GM18873 (cell line): Measurements from ENCODE around the gene SLC7A14.

ENCODE experiments used
- ATAC-seq: cut with Tn5 transposase; IDR thresholded peaks from one replicate; pipeline ENCODE4 v1.9.1; 2021; ENCODE audit warnings: mild to moderate bottlenecking, moderate library complexity, moderate number of reproducible peaks; ENCODE audit not compliant: unreplicated experiment, low FRiP score

Gene SLC7A14

GRCh38 chr3:170585937-170586310, at the start of gene SLC7A14:
TSS of gene SLC7A14 (minus strand) at chr3:170586075. CDS start at chr3:170526936, 59,139 bp downstream.
- no peak for ATAC-seq

- no peak for ATAC-seq
Measured at GRCh38 chr3:170635385-170635735, 49.5 kb upstream of the SLC7A14 start.

DNA sequence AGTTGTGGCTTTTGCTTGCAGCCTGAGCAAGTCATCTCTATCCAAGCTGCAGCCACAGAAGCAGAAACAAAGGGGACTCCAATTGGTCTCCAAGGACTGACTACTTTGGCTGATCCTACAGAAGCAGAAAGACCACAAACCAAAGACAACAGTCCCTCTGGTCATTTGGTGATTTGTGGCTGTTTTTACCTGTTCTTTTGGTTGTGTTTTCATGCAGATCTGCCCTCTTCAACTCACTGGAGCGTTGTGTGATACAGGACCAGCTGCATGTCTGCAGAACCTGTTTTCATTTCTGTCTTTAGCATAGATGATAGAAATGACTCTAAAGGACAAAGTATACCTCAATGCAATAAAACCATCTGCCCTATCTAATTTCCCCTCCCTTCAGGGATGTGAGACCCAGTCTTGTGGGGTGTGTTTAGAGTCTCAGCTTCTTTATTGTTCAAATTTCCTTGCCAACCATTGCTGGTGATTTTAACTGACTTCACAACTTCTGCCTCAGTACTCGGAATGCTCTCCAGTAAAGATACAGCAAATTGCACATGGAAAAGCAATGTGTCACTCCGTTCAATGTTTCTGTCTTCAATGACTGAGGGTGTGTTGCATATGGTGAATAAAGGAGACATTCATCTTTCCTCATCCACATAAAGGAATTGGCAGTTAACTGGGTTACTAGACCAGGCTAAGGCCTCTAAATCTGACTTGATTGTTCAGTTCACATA, 48.9 kb upstream of the SLC7A14 start:
- ATAC-seq = peak; percentile 67

DNA sequence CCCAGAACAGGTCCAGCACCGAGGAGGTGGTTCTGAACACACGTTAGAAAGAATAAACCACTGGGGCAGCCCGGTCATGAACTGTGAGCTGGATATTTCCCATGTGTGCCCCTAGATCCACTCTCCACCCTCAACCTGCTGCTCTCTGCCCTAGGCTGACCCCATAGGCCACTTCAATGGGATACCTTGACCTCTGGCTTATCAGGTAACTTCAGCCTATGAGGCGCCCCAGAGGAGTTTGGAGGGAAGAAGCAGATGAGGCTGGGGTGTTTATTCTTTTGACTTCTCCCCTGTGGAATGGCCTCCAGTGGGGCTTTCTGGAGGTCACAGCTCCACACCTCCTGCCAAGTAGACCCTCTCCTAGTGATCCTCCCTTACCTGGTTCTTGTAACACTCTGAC, 47.7 kb upstream of the SLC7A14 start:
- ATAC-seq = no peak

- ATAC-seq = peak; percentile 84
Measured at GRCh38 chr3:170632780-170633179, 46.9 kb upstream of the SLC7A14 start.

GRCh38 chr3:170631755-170632488, 46.0 kb upstream of the SLC7A14 start:
- ATAC-seq = no peak

DNA sequence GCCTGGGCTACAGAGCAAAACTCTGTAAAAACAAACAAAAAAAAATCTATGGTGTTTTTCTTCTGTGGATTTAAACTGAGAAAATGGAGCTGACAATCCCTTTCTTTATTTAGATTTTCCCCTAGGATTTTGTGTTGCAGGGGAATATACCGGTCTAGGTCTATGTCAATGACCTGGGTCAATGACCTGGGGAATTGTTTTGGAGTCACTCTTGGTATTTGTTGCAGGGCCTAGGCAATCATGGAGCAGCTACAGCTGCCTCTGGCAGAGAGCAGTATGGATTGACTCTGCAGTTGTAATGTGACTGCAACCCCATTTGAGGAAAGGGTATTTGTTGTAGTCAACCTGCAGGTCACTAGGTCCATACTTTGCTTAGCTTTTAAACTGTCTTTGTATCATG, 37.6 kb upstream of the SLC7A14 start:
- ATAC-seq = no peak

- no peak for ATAC-seq
Measured at GRCh38 chr3:170622369-170623159, 36.7 kb upstream of the SLC7A14 start.

DNA sequence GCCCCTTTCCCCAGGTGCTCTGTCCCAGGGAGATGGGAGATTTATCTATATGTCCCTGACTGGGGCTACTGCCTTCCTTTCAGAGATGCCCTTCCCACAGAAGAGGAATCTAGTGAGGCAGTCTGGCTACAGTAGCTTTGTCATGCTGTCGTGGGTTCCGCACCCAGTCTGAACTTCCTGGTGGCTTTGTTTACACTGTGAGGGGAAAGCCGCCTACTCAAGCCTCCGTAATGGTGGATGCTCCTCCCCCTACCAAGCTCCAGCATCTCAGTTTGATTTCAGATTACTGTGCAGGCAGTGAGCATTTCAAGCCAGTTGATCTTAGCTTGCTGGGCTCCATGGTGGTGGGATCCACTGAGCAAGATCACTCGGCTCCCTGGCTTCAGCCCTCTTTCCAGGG, 35.4 kb upstream of the SLC7A14 start:
- no peak for ATAC-seq

DNA sequence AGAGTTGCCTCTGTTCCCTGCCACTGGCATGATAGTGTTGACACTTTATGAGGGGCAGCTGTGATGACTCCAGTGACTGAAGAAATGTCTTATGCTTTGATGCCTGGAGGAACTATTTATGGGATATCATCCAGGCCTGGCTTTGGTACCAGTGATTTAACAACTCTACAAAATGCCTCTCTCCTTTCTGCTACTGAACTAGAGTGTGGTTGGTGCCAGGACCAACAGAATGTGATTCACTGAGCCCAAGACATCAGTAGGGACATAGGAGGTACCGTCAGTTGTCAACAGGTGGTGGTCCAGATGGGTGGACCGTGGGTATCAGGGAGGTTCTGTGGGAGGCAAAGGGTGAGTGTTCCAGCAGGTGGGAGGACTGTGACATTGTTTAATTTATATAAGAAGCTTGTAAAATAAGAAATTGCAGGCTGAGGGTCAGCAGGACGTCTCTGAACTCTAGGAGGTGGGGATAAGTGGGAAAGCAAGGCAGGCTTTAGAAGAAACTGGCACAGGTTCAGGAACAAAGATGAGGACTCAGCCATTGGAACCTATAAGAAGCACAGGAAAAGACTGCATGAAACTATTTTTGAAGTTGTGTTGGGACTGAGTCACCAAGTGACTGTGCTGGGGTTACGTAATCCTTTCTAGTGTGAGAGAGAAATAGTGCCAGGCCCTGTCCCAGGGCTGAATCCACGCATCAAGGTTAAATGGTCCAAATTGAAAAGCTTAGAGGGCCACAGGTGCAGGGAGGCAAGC, 28.5 kb upstream of the SLC7A14 start:
- no peak for ATAC-seq

DNA sequence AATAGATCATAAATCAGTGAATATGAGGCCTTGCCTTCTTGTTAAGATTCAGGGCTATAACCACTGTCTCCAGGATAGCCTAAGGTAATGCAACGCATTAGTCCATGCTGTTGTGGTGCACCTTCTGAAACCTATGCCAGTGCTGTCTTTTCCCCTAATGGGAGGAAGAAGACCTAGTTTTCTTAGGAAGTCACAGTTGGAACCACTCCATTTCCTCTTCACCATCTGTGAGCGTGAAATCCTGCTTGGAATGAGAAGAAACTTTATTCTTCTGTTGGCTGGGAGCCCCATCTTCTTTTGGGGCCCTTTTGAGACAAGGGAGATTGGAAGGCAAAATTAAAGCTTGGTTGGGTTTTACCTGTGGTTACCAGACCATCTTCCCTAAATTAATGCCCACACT, 25.9 kb upstream of the SLC7A14 start:
- no peak for ATAC-seq

DNA sequence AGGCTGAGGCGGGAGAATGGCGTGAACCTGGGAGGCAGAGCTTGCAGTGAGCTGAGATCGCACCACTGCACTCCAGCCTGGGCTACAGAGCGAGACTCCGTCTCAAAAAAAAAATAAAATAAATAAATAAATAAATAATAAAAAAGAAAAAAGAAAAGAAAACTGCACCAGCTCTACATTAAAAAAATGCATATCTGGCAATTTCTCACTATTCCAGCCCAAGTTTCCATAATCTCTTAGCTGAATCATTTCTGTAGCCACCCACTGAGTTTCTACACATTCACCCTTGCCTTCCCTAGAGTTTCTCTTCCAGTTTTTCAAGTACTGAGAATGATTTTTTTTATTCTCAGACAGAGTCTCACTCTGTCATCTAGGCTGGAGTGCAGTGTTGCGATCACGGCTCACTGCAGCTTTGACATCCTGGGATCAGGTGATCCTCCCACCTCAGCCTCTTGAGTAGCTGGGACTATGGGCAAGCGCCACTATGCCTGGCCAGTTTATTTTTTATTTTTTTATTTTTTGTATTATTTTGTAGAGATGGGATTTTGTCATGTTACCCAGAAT, 24.5 kb upstream of the SLC7A14 start:
- ATAC-seq = no peak

DNA sequence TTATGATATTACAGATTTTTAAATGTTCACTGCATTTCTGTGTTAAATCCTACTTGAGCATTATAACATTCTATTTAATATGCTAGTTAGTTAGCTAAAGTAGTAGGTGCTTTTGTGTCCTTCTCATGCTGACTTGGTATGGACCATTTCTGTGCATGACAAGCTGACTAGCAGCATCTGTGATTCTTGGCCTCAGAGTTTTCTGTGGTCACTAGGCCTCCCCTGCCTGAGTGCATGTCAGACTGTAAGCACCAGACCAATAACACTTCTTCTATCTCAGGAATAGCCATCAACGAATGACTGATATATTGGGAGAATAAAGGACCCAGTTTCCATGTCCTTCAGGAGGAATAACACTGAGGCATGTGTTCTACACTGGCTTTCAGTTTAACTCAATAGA, 22.6 kb upstream of the SLC7A14 start:
- no peak for ATAC-seq

- ATAC-seq = no peak
Measured at GRCh38 chr3:170606675-170607074, 20.8 kb upstream of the SLC7A14 start.

DNA sequence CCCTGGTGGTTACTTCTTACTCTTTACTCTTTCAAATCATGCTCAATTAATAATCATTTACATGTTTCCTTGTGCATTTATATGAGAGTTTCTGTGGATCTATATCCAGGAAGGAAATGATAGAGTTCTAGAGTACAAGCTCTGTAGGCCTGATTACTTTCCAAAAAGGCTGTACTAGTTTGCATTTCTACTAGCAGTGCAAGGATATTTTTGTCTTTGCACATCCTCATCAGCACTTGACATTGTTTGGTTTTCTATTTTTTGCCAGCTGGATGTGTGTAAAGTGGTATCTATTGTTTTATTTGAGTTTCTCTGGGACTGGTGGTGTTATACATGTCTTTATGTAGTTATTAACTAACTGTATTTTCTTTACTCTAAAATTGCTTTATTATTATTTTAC, 19.6 kb upstream of the SLC7A14 start:
- no peak for ATAC-seq

DNA sequence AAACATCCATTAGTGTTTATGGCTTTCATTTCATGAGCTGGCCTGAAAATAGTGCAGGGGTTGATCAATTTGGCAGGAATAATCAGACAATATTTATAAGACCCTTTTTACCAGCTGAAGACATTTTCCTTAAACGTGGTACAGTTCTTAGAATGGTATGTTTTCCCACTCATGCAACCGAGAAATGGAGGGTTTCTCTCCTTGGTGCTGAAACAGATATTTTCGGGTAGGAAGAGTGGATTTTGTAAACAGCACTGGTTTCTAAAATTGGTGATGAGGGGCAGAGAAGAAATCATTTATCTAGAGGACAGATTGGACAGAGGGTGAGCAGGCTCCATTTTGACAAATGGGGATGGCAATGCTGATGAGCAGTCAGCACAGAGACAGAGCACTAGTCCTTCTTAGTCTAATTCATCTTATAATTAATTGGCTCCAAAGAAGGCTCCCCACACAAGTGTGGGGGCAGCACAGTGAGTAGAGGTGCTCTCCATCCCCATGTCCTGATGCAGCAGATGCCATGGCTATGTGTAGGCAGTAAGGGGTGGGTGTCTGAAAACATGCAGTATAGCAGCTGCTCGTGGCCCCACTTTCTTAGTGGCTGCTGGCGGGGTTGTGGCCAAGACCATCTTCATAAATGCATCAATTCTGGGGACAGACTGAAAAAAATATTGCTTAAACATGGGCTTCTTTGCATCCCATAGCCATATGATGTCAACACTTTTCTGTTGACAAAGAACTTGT, 18.1 kb upstream of the SLC7A14 start:
- ATAC-seq = no peak

GRCh38 chr3:170602556-170602955, 16.7 kb upstream of the SLC7A14 start:
- ATAC-seq = no peak

DNA sequence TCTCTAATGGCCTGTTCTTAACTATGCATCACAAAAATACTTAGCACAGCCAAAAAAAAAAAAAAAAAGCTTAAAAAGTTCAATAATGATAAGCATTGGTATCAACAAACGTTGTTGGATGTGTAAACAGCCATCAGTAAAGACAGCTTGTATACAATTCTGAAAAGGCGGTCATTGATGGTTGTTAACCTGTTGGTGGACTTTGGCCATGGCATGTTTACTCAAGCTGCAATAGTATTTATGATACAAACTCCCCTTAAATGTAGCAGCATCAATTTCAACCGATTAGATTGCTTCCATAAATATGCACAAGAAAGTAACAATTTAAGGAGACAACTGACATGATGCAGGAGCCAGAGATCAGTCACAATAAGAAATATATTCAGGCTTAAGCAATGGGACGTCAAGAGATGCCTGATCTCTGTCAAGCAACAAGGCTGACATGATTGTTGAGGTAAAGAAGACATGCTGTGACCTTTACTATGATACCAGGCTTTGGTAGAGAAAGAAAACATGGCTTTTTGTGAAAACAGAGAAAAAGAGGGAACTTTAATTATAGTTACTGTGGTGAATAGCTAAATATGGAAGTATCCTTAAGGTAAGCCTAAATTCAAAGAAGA, 14.2 kb upstream of the SLC7A14 start:
- ATAC-seq = no peak

DNA sequence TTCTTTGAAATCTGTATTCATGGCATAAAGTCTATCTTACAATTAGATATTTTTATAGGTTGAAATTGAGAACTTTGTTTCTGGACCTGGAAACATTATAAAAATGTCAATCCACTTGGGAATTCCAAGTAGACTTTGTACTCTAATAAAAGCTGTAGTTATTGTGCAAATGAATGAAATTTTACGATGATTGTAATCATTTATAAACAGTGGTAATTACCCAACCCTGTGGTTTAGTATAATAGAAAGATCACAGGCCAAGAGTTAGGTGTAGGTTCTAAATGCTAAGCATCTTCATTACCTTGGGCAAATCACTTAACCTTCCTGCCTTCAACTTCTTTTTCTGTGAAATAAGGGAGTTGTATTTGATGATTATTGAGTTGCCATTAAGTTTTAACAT, 13.2 kb upstream of the SLC7A14 start:
- no peak for ATAC-seq
